ENCODE measurements around the gene ATXN7L1.

Gene ATXN7L1

GRCh38 chr7:105691082-105691679 lies 185.2 kb downstream of the ATXN7L1 start:
- peak; percentile 54 for ATAC-seq (replicated peaks)

GRCh38 chr7:105690325-105690945 lies 186.0 kb downstream of the ATXN7L1 start:
- Mint-ChIP-seq H3K36me3 (ENCODE audit: insufficient read depth) (peaks cover 18% of the 10 kb centered on the region), H3K27ac (peak overlapping the region; percentile 96 to 98), H3K4me1 (ENCODE audit: low read depth in 2 of 2) (peaks cover 22 to 36% of the 10 kb centered on the region in 2 donors), H3K9me3 (no peaks in the 10 kb centered on the region), H3K4me3 (peak overlapping the region; percentile 88 to 94), H3K27me3 (no peaks in the 10 kb centered on the region)
- ATAC-seq (replicated peaks) (no peak), DNase-seq (no peak)

More at GRCh38 chr7:105691082-105691679, 185.2 kb downstream of the ATXN7L1 start:
- peaks cover 18% of the 10 kb centered on the region for H3K36me3 Mint-ChIP-seq (ENCODE audit: insufficient read depth)
- DNase-seq: peak; percentile 33 to 51 (median 40)
- H3K27me3 Mint-ChIP-seq: no peaks in the 10 kb centered on the region
- no peaks in the 10 kb centered on the region for H3K9me3 Mint-ChIP-seq
- peak overlapping the region; percentile 88 to 94 for H3K4me3 Mint-ChIP-seq
- H3K27ac Mint-ChIP-seq: peak overlapping the region; percentile 96 to 98
- peaks cover 25 to 36% of the 10 kb centered on the region in 2 donors for H3K4me1 Mint-ChIP-seq (ENCODE audit: low read depth in 2 of 2)

GRCh38 chr7:105689067-105689819 lies 187.2 kb downstream of the ATXN7L1 start:
- H3K27ac Mint-ChIP-seq: peak overlapping the region; percentile 18 to 81
- DNase-seq (no peak), ATAC-seq (replicated peaks) (no peak)
- no peak overlapping the region for H3K4me3 Mint-ChIP-seq
- H3K9me3 Mint-ChIP-seq: no peaks in the 10 kb centered on the region
- peaks cover 22 to 41% of the 10 kb centered on the region in 2 donors for H3K4me1 Mint-ChIP-seq (ENCODE audit: low read depth in 2 of 2)
- H3K36me3 Mint-ChIP-seq (ENCODE audit: insufficient read depth): peaks cover 18% of the 10 kb centered on the region
- H3K27me3 Mint-ChIP-seq: no peaks in the 10 kb centered on the region

- Mint-ChIP-seq H3K27ac (peak overlapping the region; percentile 18 to 81), H3K4me3 (no peak overlapping the region), H3K27me3 (no peaks in the 10 kb centered on the region), H3K4me1 (ENCODE audit: low read depth in 2 of 2) (peaks cover 20 to 42% of the 10 kb centered on the region in 2 donors), H3K9me3 (no peaks in the 10 kb centered on the region), H3K36me3 (ENCODE audit: insufficient read depth) (peaks cover 18% of the 10 kb centered on the region)
- DNase-seq: no peak
- no peak for ATAC-seq (replicated peaks)
Observed at GRCh38 chr7:105688617-105689016, 187.8 kb downstream of the ATXN7L1 start.

DNA sequence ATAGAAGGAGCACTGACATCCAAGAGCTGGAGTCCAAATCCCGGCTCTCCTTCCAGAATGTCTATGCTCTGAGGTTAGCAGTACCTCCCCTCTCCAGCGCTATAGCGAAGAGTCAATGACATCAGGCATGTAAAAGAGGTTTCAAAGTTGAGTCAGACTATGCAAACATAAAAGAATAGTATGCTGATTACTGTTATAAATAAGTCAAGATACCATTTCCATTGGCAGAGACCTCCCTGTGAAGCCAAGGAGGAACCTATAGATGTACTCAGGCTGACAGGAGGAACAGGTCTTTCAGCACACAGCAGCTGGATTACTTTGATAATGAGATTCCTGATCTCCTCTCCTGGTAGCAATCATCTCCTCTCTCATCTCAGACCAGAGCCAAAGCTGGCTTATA lies 191.2 kb downstream of the ATXN7L1 start:
- peaks cover 4 to 20% of the 10 kb centered on the region in 2 donors for H3K4me1 Mint-ChIP-seq (ENCODE audit: low read depth in 2 of 2)
- H3K36me3 Mint-ChIP-seq (ENCODE audit: insufficient read depth): no peaks in the 10 kb centered on the region
- H3K9me3 Mint-ChIP-seq: no peaks in the 10 kb centered on the region
- H3K27ac Mint-ChIP-seq: peak overlapping the region; percentile 68 to 74
- DNase-seq (no peak), ATAC-seq (replicated peaks) (no peak)
- no peaks in the 10 kb centered on the region for H3K27me3 Mint-ChIP-seq
- H3K4me3 Mint-ChIP-seq: no peak overlapping the region

GRCh38 chr7:105682341-105683060 lies 193.9 kb downstream of the ATXN7L1 start:
- ATAC-seq (replicated peaks) (no peak), DNase-seq (no peak)
- peaks cover 8% of the 10 kb centered on the region for H3K36me3 Mint-ChIP-seq (ENCODE audit: insufficient read depth)
- H3K27me3 Mint-ChIP-seq: no peaks in the 10 kb centered on the region
- no peak overlapping the region for H3K4me3 Mint-ChIP-seq
- peaks cover 23 to 37% of the 10 kb centered on the region in 2 donors for H3K4me1 Mint-ChIP-seq (ENCODE audit: low read depth in 2 of 2)
- no peak overlapping the region for H3K27ac Mint-ChIP-seq
- H3K9me3 Mint-ChIP-seq: no peaks in the 10 kb centered on the region

DNA sequence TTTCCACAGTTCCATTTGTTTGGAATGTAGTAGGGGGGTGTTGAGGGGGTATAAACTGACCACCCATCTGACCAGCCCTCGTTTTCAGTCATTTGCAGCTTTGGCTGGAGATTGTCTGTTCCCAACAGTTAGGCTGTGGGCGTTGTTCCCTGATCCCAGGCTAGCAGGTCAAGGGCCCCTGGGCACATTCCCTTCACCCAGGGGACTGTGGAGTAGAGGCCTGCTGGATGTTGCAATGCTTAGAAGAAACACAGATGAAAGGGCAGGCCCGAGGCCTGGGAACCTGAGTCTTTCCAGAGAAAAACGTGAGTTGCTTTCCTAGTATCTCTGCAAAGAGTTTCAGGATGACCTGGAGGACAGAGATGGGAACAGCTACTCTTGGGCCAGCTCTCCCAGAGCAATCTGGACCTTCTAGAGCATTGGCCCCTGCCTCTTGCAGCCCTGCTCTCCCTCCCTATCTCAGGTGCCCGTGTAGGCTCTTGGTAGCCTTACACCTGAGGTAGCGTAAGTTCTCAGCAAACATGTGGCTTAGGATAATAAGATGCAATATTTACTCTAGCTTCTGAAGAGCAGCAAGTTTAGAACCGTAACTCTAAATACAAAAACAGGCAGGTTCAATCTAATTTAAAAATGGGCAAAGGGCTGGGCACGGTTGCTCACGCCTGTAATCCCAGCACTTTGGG lies 195.8 kb downstream of the ATXN7L1 start:
- ATAC-seq (replicated peaks) (no peak), DNase-seq (no peak)
- Mint-ChIP-seq H3K4me3 (no peak overlapping the region), H3K27ac (peak overlapping the region in 1 of 2 donors; percentile 18), H3K36me3 (ENCODE audit: insufficient read depth) (peaks cover 18% of the 10 kb centered on the region), H3K9me3 (no peaks in the 10 kb centered on the region), H3K27me3 (no peaks in the 10 kb centered on the region), H3K4me1 (ENCODE audit: low read depth in 2 of 2) (peaks cover 40 to 52% of the 10 kb centered on the region in 2 donors)

- Mint-ChIP-seq H3K4me3 (peak overlapping the region; percentile 48 to 80), H3K27ac (peak overlapping the region; percentile 96 to 99), H3K9me3 (no peaks in the 10 kb centered on the region), H3K27me3 (no peaks in the 10 kb centered on the region), H3K36me3 (ENCODE audit: insufficient read depth) (peaks cover 18% of the 10 kb centered on the region), H3K4me1 (ENCODE audit: low read depth in 2 of 2) (peaks cover 49 to 59% of the 10 kb centered on the region in 2 donors)
- DNase-seq: no peak
- ATAC-seq (replicated peaks): no peak
Observed at GRCh38 chr7:105678811-105679495, 197.4 kb downstream of the ATXN7L1 start.

GRCh38 chr7:105677817-105678573 lies 198.4 kb downstream of the ATXN7L1 start:
- no peaks in the 10 kb centered on the region for H3K27me3 Mint-ChIP-seq
- peaks cover 54 to 62% of the 10 kb centered on the region in 2 donors for H3K4me1 Mint-ChIP-seq (ENCODE audit: low read depth in 2 of 2)
- ATAC-seq (replicated peaks): peak; percentile 67
- H3K9me3 Mint-ChIP-seq: no peaks in the 10 kb centered on the region
- H3K36me3 Mint-ChIP-seq (ENCODE audit: insufficient read depth): peaks cover 18% of the 10 kb centered on the region
- H3K4me3 Mint-ChIP-seq: peak overlapping the region; percentile 77 to 80
- peak; percentile 58 to 66 (median 59) for DNase-seq
- H3K27ac Mint-ChIP-seq: peak overlapping the region; percentile 96 to 99

DNA sequence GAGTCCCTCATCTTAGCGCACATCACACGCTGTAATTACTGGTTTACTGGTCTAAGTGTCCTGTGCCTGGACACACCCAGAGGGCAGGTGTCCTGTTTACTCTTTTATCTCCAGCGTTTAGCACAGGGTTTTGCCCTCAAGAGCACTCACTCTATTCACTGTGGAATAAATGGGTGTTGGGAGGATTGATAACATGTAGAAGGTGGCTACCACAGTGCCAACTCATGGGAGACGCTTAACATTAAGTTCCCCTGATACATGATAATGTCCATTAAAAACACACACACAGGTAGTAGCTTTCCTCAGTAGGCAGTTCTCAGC lies 199.0 kb downstream of the ATXN7L1 start:
- H3K4me3 Mint-ChIP-seq: peak overlapping the region; percentile 77 to 80
- H3K27me3 Mint-ChIP-seq: no peaks in the 10 kb centered on the region
- peaks cover 18% of the 10 kb centered on the region for H3K36me3 Mint-ChIP-seq (ENCODE audit: insufficient read depth)
- H3K27ac Mint-ChIP-seq: peak overlapping the region; percentile 96 to 99
- peaks cover 54 to 63% of the 10 kb centered on the region in 2 donors for H3K4me1 Mint-ChIP-seq (ENCODE audit: low read depth in 2 of 2)
- H3K9me3 Mint-ChIP-seq: no peaks in the 10 kb centered on the region
- ATAC-seq (replicated peaks) (no peak), DNase-seq (no peak)

GRCh38 chr7:105675934-105676371 lies 200.4 kb downstream of the ATXN7L1 start:
- Mint-ChIP-seq H3K27me3 (no peaks in the 10 kb centered on the region), H3K9me3 (no peaks in the 10 kb centered on the region), H3K4me1 (ENCODE audit: low read depth in 2 of 2) (peaks cover 50 to 59% of the 10 kb centered on the region in 2 donors), H3K4me3 (peak overlapping the region; percentile 41 to 80), H3K36me3 (ENCODE audit: insufficient read depth) (peaks cover 18% of the 10 kb centered on the region), H3K27ac (peak overlapping the region; percentile 96 to 99)
- peak; percentile 88 for ATAC-seq (replicated peaks)
- peak; percentile 71 to 79 (median 75) for DNase-seq
